Activated CD4-positive, CD25-positive, alpha-beta regulatory T cell treated with anti-CD3 and anti-CD28 coated beads, Interleukin-2, amount 50 U/mL, for 24 hours (primary cell): ENCODE measurements around the gene PTPRG.

Source experiments
- ATAC-seq, 2 donors: fragments of 150-1000 bp; cut with Tn5 transposase; one replicate each; pipeline ENCODE4 v1.10.0; 2021; ENCODE audit warnings: mild to moderate bottlenecking in 1 of 2, moderate library complexity in 1 of 2

The PTPRG gene

GRCh38 chr3:61841111-61841845 is 279.9 kb downstream of the PTPRG start:
- no peak for ATAC-seq

- no peak for ATAC-seq
Measured at GRCh38 chr3:61841988-61842387, 280.6 kb downstream of the PTPRG start.

GRCh38 chr3:61844346-61844745 is 283.0 kb downstream of the PTPRG start:
- ATAC-seq, result no peak

GRCh38 chr3:61846488-61846887 is 285.1 kb downstream of the PTPRG start:
- no peak for ATAC-seq

- ATAC-seq, result no peak
Measured at GRCh38 chr3:61847784-61848462, 286.6 kb downstream of the PTPRG start.

GRCh38 chr3:61848885-61849284 is 287.5 kb downstream of the PTPRG start:
- ATAC-seq, result no peak

GRCh38 chr3:61853912-61854311 is 292.5 kb downstream of the PTPRG start:
- ATAC-seq, result no peak

- no peak for ATAC-seq
Measured at GRCh38 chr3:61855211-61855610, 293.8 kb downstream of the PTPRG start.

GRCh38 chr3:61857297-61857696 is 295.9 kb downstream of the PTPRG start:
- no peak for ATAC-seq

GRCh38 chr3:61858054-61858453 is 296.7 kb downstream of the PTPRG start:
- ATAC-seq, result no peak

GRCh38 chr3:61861410-61861809 is 300.0 kb downstream of the PTPRG start:
- no peak for ATAC-seq

GRCh38 chr3:61862614-61863289 is 301.4 kb downstream of the PTPRG start:
- no peak for ATAC-seq

- ATAC-seq, result no peak
Measured at GRCh38 chr3:61863579-61863978, 302.2 kb downstream of the PTPRG start.

- ATAC-seq, result no peak
Measured at GRCh38 chr3:61864886-61865285, 303.5 kb downstream of the PTPRG start.

GRCh38 chr3:61865466-61866152 is 304.2 kb downstream of the PTPRG start:
- no peak for ATAC-seq

GRCh38 chr3:61866153-61866542 is 304.8 kb downstream of the PTPRG start:
- ATAC-seq, result no peak

GRCh38 chr3:61866961-61867461 is 305.6 kb downstream of the PTPRG start:
- ATAC-seq, result no peak

GRCh38 chr3:61868499-61868898 is 307.1 kb downstream of the PTPRG start:
- no peak for ATAC-seq

GRCh38 chr3:61869371-61869770 is 308.0 kb downstream of the PTPRG start:
- ATAC-seq, result no peak

GRCh38 chr3:61871644-61872043 is 310.3 kb downstream of the PTPRG start:
- ATAC-seq, result no peak

- ATAC-seq, result no peak
Measured at GRCh38 chr3:61872077-61872706, 310.8 kb downstream of the PTPRG start.

GRCh38 chr3:61875046-61875844 is 313.9 kb downstream of the PTPRG start:
- no peak for ATAC-seq
